ENCODE data around the gene ACOX2.

The ACOX2 gene

DNA sequence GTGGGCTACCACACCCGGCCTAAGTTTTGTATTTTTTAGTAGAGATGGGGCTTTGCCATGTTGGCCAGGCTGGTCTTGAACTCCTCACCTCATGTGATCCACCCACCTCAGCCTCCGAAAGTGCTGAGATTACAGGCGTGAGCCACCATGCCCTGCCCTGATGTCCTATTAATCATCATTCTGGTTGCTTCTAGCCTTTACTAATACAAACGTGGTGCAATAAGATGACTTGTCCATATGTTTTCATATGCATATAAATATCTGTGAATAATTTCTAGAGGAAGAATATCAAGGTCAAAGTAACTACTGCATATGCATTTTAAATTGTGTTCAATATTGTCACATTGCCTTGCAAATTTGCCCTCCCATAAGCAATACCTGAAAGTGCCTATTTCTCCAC is 77.8 kb downstream of the ACOX2 start:
- H3K18ac ChIP-seq (ENCODE audit: low read length): no peak overlapping the region
- H3K4me3 ChIP-seq (ENCODE audit: low read depth, low read length): no peak overlapping the region
- H4K12ac ChIP-seq (ENCODE audit: low read depth, low read length): no peak overlapping the region
- H2AFZ ChIP-seq (ENCODE audit: insufficient read depth, low read length, poor library complexity): no peak overlapping the region
- H2BK12ac ChIP-seq (ENCODE audit: low read length): no peak overlapping the region
- H3K27me3 ChIP-seq (ENCODE audit: insufficient read depth, low read length): no peaks in the 10 kb centered on the region
- H3K79me2 ChIP-seq (ENCODE audit: control insufficient read depth, insufficient read depth, low read length, poor library complexity): no peaks in the 10 kb centered on the region
- no peaks in the 10 kb centered on the region for H3K79me1 ChIP-seq (ENCODE audit: low read length)
- no peak overlapping the region for H4K8ac ChIP-seq (ENCODE audit: low read depth, low read length)
- H2BK5ac ChIP-seq (ENCODE audit: low read depth, low read length, poor library complexity): no peak overlapping the region
- H3K4me1 ChIP-seq (ENCODE audit: control insufficient read depth in 1 of 2, insufficient read depth in 2 of 2, low read length in 2 of 2): no peaks in the 10 kb centered on the region
- H3K14ac ChIP-seq (ENCODE audit: low read length): no peak overlapping the region
- no peak overlapping the region for H3K27ac ChIP-seq (ENCODE audit: low read depth, low read length)
- no peak overlapping the region for H2AK5ac ChIP-seq (ENCODE audit: low read length)
- no peak overlapping the region for H4K91ac ChIP-seq (ENCODE audit: low read depth, low read length)
- H3K9ac ChIP-seq (ENCODE audit: low read length): no peak overlapping the region
- H3K36me3 ChIP-seq (ENCODE audit: control insufficient read depth in 1 of 2, insufficient read depth in 2 of 2, low read length in 2 of 2): no peaks in the 10 kb centered on the region
- no peak overlapping the region for H2BK120ac ChIP-seq (ENCODE audit: insufficient read depth, low read length, poor library complexity)
- H3K4me2 ChIP-seq (ENCODE audit: low read length): no peak overlapping the region
- H3K23ac ChIP-seq (ENCODE audit: low read length): no peak overlapping the region
- no peak overlapping the region for H3K4ac ChIP-seq (ENCODE audit: low read depth, low read length)
- no CpG with 5 or more reads among the region's 4 CpGs for WGBS (ENCODE audit: extremely low coverage, insufficient coverage, insufficient read length)
- no peaks in the 10 kb centered on the region for H3K9me3 ChIP-seq (ENCODE audit: insufficient read depth, low read depth, low read length)
- no peak for DNase-seq

Measured in trophoblast cell (in vitro differentiated cells and primary cell).